ENCODE data around the gene USH1C. TPM values are rescaled to one million over a fixed set of nuclear protein-coding genes. Genes with fewer than 3 reads are reported as not detected.

Gene USH1C
- total and polyA plus RNA-seq, 12 donors = 0.14 to 16.9 (median 0.85) TPM; not detected in 2

DNA sequence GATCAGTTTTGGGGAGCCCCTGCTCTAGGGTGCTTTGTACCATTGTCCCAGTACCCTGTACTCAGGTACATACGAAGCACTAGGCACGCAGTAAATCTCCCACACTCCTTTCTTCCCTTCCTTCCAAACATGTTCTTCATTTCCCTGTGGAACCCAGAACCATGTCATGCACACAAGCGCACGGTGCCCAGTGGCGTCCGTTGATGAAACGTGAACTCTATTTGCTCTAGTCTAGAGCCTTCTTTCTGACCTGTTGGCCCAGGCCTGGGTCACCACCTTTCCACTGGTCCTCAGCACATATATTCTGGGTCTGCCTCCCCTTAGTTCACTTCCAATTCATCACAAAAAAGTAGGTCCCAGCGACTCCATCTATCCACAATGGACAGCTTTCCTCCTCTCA lies 7.0 kb downstream of the USH1C start:
- TF ChIP-seq CTCF (IDR thresholded peaks at IDR 0.05) = no peak
- TF ChIP-seq POLR2A (IDR thresholded peaks at IDR 0.05) = no peak
- no peak overlapping the region for H3K27ac ChIP-seq
- H3K9me3 ChIP-seq (replicated peaks in 1 of 3) = no peaks in the 10 kb centered on the region
- WGBS, 4 donors = 84 to 92% (median 88%) methylated on average over 8 of the region's 8 CpGs
- no peaks in the 10 kb centered on the region for H3K4me1 ChIP-seq (replicated peaks in 1 of 2)
- intact Hi-C loops (cut with DNase I) = no loop called here
- DNase-seq = no peak
- H3K4me3 ChIP-seq = no peak overlapping the region
- H3K27me3 ChIP-seq = no peaks in the 10 kb centered on the region
- H3K36me3 ChIP-seq (replicated peaks in 1 of 2) = no peaks in the 10 kb centered on the region

DNA sequence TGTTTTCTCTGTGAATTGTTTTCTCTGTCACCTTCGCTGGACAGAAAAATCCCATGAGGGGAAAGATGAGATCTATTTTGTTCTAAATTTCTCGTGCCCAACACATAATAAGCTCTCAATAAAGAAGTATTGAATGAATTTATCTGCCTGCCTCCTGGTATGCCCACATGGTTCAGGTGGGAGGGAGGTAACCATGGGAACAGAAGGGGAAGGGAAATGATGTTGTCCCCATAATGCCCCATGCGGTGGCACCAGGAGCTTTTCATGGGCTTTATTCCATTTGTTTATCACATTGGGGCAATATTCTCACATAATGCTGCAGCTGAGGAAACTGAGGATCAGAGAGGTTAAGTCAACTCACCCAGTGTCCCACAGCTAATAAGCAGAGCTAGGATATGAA lies 8.7 kb downstream of the USH1C start:
- no peak for DNase-seq
- H3K27ac ChIP-seq = no peak overlapping the region
- H3K9me3 ChIP-seq (replicated peaks in 1 of 3) = no peaks in the 10 kb centered on the region
- no peaks in the 10 kb centered on the region for H3K36me3 ChIP-seq (replicated peaks in 1 of 2)
- 91 to 95% (median 93%) methylated on average over 3 of the region's 3 CpGs for WGBS, 4 donors
- no peaks in the 10 kb centered on the region for H3K27me3 ChIP-seq
- intact Hi-C loops (cut with DNase I) = no loop called here
- TF ChIP-seq CTCF (IDR thresholded peaks at IDR 0.05) = no peak
- TF ChIP-seq POLR2A (IDR thresholded peaks at IDR 0.05) = no peak
- no peaks in the 10 kb centered on the region for H3K4me1 ChIP-seq (replicated peaks in 1 of 2)
- no peak overlapping the region for H3K4me3 ChIP-seq

DNA sequence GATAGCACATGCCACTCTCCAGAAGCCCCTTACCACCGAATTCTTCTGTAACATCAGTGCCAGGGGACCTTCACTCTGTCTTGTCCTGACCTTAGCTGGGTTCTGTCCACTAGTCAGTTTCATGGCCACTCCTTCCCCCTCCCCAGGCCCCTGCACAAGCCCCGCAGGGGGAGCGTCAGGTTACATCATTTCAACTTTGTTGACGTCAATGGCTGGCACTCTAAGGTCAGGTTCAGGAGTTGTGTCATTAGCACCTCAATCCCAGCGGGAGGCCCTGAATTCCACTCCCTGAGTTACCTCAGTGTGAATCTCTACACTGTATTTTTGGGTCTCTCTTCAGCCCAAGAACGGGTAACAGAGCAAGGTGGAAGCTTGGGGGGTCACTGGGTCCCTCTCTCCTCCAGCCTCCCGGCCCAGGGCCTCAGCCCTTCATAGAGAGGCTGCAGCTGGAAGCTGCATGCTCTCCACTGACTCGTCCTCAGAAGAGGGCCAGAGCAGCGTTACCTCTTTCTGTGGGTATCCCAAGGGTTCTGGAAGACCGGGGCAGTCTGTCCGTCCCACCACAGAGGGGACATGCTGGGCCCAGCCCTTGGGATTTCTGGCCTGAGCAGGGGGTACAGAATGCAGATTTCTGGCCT lies 10.3 kb downstream of the USH1C start:
- H3K27me3 ChIP-seq = no peaks in the 10 kb centered on the region
- no peak for DNase-seq

DNA sequence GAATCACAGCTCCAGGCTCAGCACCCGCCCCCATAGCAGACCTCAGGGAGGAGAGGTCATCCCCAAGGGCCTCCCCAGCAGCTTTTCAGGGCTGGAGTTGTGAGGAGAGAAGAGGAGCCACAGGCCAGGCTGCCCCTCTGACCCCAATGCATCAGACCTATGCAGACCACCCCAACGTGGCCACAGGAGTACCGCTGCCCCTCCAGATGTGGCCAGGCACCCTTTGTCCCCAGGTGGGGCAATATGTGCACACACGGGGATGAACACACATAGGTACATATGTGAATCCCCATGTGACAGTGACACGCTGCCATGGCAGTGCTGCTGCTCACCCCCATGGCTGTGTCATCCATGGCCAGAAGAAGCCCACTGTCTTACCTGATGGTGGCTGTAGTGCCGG lies 10.9 kb downstream of the USH1C start:
- no peak for DNase-seq
- Histone ChIP-seq H3K36me3 (replicated peaks in 1 of 2) (no peaks in the 10 kb centered on the region), H3K27ac (no peak overlapping the region), H3K27me3 (no peaks in the 10 kb centered on the region), H3K4me3 (no peak overlapping the region), H3K4me1 (replicated peaks in 1 of 2) (no peaks in the 10 kb centered on the region), H3K9me3 (replicated peaks in 1 of 3) (no peaks in the 10 kb centered on the region)
- 76 to 90% (median 83%) methylated on average over 3 to 6 of the region's 6 CpGs for WGBS, 4 donors
- intact Hi-C loops (cut with DNase I) = no loop called here
- TF ChIP-seq CTCF (IDR thresholded peaks at IDR 0.05) (no peak), POLR2A (IDR thresholded peaks at IDR 0.05) (no peak)

More for the DNA sequence above, 10.3 kb downstream of the USH1C start:
- no peak for TF ChIP-seq CTCF (IDR thresholded peaks at IDR 0.05)
- no peak for TF ChIP-seq POLR2A (IDR thresholded peaks at IDR 0.05)
- intact Hi-C loops (cut with DNase I) = no loop called here
- H3K9me3 ChIP-seq (replicated peaks in 1 of 3) = no peaks in the 10 kb centered on the region
- H3K36me3 ChIP-seq (replicated peaks in 1 of 2) = no peaks in the 10 kb centered on the region
- H3K4me1 ChIP-seq (replicated peaks in 1 of 2) = no peaks in the 10 kb centered on the region
- H3K27ac ChIP-seq = no peak overlapping the region
- WGBS, 4 donors = 73 to 84% (median 75%) methylated on average over 8 to 11 of the region's 11 CpGs
- H3K4me3 ChIP-seq = no peak overlapping the region

Data from adrenal gland (tissue), 12 donors.